AG04449 (cell line): Measurements from ENCODE around the gene SLC27A2.
"Not testable (repeated sequence)": the region's sequence is repeated elsewhere in the genome, so short reads cannot be mapped to it uniquely, and the experiment has no call there.

ENCODE experiments used
- CTCF ChIA-PET: fragments of 350-600 bp; formaldehyde crosslinking; extraction: SDS; loops from one replicate; lab custom pipeline; 2021; ENCODE audit warnings: antibody characterized with exemption; lab: Yijun Ruan, JAX
- POLR2A ChIA-PET: fragments of 400-600, 350-600 bp; formaldehyde crosslinking; extraction: SDS; loops from one replicate; lab custom pipeline; 2020; ENCODE audit warnings: antibody characterized with exemption, inconsistent platforms; lab: Yijun Ruan, JAX
- DNase-seq: peaks from one replicate; pipeline ENCODE4 v3.0.0-alpha.2; 2010; ENCODE audit warnings: low read depth, low spot score
- H3K4me3 ChIP-seq: 2 replicates; pipeline ENCODE4 v1.5.1; 2011; ENCODE audit warnings: low read depth, mild to moderate bottlenecking, control low read depth, low read length
- TF ChIP-seq, protein P1 (sequence below): IDR thresholded peaks from one replicate; pipeline ENCODE4 v1.5.1; 2011; ENCODE audit warnings: mild to moderate bottlenecking, moderate library complexity, low read length, control low read depth, inconsistent platforms; ENCODE audit not compliant: insufficient read depth; ENCODE audit errors: missing control alignments

The SLC27A2 gene

GRCh38 chr15:50181969-50182218 is at the start of gene SLC27A2:
Gene SLC27A2, plus strand, starts transcription at chr15:50182196. Its CDS starts 232 bp downstream, at chr15:50182428.
- H3K4me3 ChIP-seq, result peak within 1 kb of the TSS; percentile 53
- DNase-seq, result no peak
- ChIA-PET CTCF (interaction anchor here (1.1 to 1.9 kb wide), 4 partner anchors 12 to 134 kb away, joined by 3 to 6 read pairs (median 4); no protein-coding TSS in a partner anchor), POLR2A (no interaction called here)
- TF ChIP-seq, protein P1, sequence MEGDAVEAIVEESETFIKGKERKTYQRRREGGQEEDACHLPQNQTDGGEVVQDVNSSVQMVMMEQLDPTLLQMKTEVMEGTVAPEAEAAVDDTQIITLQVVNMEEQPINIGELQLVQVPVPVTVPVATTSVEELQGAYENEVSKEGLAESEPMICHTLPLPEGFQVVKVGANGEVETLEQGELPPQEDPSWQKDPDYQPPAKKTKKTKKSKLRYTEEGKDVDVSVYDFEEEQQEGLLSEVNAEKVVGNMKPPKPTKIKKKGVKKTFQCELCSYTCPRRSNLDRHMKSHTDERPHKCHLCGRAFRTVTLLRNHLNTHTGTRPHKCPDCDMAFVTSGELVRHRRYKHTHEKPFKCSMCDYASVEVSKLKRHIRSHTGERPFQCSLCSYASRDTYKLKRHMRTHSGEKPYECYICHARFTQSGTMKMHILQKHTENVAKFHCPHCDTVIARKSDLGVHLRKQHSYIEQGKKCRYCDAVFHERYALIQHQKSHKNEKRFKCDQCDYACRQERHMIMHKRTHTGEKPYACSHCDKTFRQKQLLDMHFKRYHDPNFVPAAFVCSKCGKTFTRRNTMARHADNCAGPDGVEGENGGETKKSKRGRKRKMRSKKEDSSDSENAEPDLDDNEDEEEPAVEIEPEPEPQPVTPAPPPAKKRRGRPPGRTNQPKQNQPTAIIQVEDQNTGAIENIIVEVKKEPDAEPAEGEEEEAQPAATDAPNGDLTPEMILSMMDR, result peak; percentile 35

- H3K4me3 ChIP-seq, DNase-seq, POLR2A ChIA-PET, CTCF ChIA-PET: not testable (repeated sequence)
These were observed 49.6 kb upstream of the SLC27A2 start for GRCh38 chr15:50132251-50132984.

GRCh38 chr15:50134524-50135024 is 47.4 kb upstream of the SLC27A2 start:
- TF ChIP-seq, protein P1, result no peak
- POLR2A ChIA-PET, result no interaction called here
- DNase-seq, result peak; percentile 29
- CTCF ChIA-PET, result interaction anchor here (1.6 to 3.2 kb wide), 2 partner anchors 11 to 18 kb away, joined by 6 to 16 read pairs; no protein-coding TSS in a partner anchor
- H3K4me3 ChIP-seq, result no peak overlapping the region

- POLR2A ChIA-PET, result no interaction called here
- TF ChIP-seq, protein P1, result no peak
- no peak overlapping the region for H3K4me3 ChIP-seq
- DNase-seq, result no peak
- CTCF ChIA-PET, result interaction anchor here (1.3 to 3.2 kb wide), 3 partner anchors 10 to 899 kb away, joined by 5 to 16 read pairs (median 6); no protein-coding TSS in a partner anchor
These were observed 46.9 kb upstream of the SLC27A2 start for GRCh38 chr15:50135031-50135551.

DNA sequence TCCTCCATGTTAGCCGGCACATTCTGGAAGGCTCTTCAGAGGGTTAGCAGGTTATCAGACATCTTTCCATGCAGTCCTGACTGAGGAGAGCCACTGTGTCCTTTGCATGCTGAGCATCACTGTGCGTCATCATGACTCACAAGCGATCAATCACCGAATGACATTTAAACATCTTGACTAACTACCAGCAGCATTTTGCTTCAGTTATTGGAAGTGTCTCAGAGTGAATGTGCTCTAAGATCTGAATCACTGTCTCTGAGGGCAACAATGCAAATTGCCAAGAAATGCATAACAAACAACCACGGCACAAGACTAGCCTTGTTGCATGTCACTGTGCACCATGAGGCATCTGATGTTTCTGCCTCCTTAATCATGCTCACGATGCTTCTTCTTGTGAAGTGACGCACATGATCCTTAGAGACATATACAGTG is 44.6 kb upstream of the SLC27A2 start:
- POLR2A ChIA-PET, result no interaction called here
- peak; percentile 84 for DNase-seq
- CTCF ChIA-PET, result interaction anchor here (0.8 to 1.2 kb wide), 7 partner anchors 8 to 902 kb away, joined by 3 to 6 read pairs (median 3); no protein-coding TSS in a partner anchor

DNA sequence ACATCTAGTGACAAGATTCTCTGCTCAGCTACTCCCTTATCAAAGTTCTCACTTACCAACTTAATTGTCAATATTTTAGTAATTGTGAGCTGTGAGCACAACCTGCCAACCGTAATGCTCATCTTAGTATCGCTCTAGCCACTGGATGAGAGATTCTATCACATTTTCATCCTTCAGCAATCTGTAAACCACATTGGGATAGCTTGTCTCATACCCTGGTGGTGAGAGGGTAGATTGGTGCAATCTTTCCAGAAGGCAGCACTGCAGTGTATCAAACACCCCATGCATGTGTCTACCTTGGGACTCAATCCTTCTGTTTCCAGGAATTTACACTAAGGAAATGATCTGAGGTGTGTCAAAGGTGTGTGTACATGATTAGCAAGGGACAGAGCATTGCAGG is 44.1 kb upstream of the SLC27A2 start:
- POLR2A ChIA-PET, result no interaction called here
- no peak overlapping the region for H3K4me3 ChIP-seq
- no peak for DNase-seq
- CTCF ChIA-PET, result interaction anchor here (0.9 to 1.2 kb wide), 5 partner anchors 9 to 903 kb away, joined by 3 to 6 read pairs (median 3); no protein-coding TSS in a partner anchor
- TF ChIP-seq, protein P1, result no peak

More for the DNA sequence above, 44.6 kb upstream of the SLC27A2 start:
- no peak overlapping the region for H3K4me3 ChIP-seq
- TF ChIP-seq, protein P1, result no peak
